ENCODE data around the gene GPR32. TPM values are rescaled to one million over a fixed set of nuclear protein-coding genes. Genes with fewer than 3 reads are reported as not detected.

GPR32 gene, protein sequence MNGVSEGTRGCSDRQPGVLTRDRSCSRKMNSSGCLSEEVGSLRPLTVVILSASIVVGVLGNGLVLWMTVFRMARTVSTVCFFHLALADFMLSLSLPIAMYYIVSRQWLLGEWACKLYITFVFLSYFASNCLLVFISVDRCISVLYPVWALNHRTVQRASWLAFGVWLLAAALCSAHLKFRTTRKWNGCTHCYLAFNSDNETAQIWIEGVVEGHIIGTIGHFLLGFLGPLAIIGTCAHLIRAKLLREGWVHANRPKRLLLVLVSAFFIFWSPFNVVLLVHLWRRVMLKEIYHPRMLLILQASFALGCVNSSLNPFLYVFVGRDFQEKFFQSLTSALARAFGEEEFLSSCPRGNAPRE
- not detected for total RNA-seq

DNA sequence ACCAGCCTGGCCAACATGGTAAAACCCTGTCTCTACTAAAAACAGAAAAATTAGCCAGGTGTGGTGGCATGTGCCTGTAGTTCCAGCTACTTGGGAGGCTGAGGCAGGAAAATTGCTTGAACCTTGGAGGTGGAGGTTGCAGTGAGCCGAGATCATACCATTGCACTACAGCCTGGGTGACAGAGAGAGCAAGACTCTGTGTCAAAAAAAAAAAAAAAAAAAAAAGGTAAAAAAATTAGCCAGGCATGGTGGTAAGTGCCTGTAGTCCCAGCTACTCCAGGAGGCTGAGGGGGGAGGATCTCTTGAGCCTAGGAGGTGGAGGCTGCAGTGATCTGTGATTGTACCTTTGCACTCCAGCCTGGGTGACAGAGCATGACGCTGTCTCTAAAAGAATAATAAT is at the start of gene GPR32:
Gene GPR32, plus strand, starts transcription at position 301 of the 400 bp plus-strand sequence. CDS start 137 bp downstream, outside the sequence.

DNA sequence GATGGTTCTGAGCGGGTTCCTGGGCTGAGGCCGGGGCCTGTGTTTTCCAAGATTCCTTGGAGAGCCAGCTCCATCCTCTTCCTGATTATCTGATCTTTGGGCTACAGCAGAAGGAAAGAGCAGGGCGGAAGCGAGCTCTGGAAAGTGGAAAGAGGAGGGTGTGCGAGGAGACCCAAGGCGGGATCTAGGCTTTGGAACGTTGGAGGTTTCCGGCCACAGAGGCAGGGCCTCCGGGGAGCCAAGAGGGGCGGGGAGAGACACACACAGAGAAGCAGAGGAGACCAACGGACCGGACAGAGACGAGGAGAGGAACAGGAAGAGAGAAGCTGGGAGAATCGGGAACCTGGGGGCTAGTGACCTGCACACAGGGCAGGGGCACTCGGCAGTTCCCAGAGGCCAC is 47.2 kb upstream of the GPR32 start, which contains the start of gene CLEC11A:
Gene CLEC11A, plus strand, starts transcription at position 296 of the 400 bp plus-strand sequence. CDS start 162 bp downstream, outside the sequence.

DNA sequence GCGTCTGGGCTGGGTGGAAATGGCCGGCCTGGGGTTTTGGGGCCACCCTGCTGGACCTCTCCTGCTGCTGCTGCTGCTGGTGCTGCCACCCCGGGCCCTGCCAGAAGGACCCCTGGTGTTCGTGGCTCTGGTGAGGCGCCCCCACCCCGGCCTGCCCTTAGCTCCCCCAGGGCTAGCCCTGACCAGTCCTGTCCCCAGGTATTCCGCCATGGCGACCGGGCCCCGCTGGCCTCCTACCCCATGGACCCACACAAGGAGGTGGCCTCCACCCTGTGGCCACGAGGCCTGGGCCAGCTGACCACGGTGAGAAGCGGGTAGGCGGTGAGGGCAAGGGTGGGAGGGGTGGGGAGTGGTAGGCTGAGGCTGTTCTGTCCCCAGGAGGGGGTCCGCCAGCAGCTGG is 20.1 kb downstream of the GPR32 start, which contains the start of gene ACP4:
Gene ACP4, plus strand, starts transcription at position 20 of the 400 bp plus-strand sequence. Its CDS starts 0 bp downstream, at position 20.

Small RNA genes within 50 kb of the gene (small RNA-seq; reads per million reads assigned to genes)
- 149 reads per million, percentile 96 among the genes with 10 or more reads in this experiment for gene SNORD88A (ENCODE audit: low replicate concordance)
- not detected for gene SNORD88B (ENCODE audit: low replicate concordance)
- not detected for gene SNORD88C (ENCODE audit: low replicate concordance)

Other genes with a start within 250 kb of the GPR32 start
- 79.8 TPM for gene LRRC4B, start 202.0 kb upstream of the GPR32 start, total RNA-seq
- gene SYT3, start 130.6 kb upstream of the GPR32 start, total RNA-seq: 24.7 TPM
- gene C19orf81, start 121.0 kb upstream of the GPR32 start, total RNA-seq: not detected
- gene SHANK1, start 50.7 kb upstream of the GPR32 start, total RNA-seq: 49.1 TPM
- gene CLEC11A, start 47.1 kb upstream of the GPR32 start, total RNA-seq: 2.5 TPM
- gene ACP4, start 20.0 kb downstream of the GPR32 start, total RNA-seq: not detected
- not detected for gene KLK1, start 53.3 kb downstream of the GPR32 start, total RNA-seq
- gene KLK15, start 63.1 kb downstream of the GPR32 start, total RNA-seq: not detected
- gene KLK3, start 84.5 kb downstream of the GPR32 start, total RNA-seq: not detected
- gene KLK2, start 103.0 kb downstream of the GPR32 start, total RNA-seq: not detected
- gene KLK4, start 140.9 kb downstream of the GPR32 start, total RNA-seq: not detected
- gene KLK5, start 182.6 kb downstream of the GPR32 start, total RNA-seq: not detected
- gene KLK6, start 199.1 kb downstream of the GPR32 start, total RNA-seq: not detected
- not detected for gene KLK7, start 213.5 kb downstream of the GPR32 start, total RNA-seq
- gene KLK8, start 231.1 kb downstream of the GPR32 start, total RNA-seq: not detected
- not detected for gene KLK10, start 249.2 kb downstream of the GPR32 start, total RNA-seq